GM21367 (cell line): ENCODE results near the gene FCN2.

Experiments
- ATAC-seq: cut with Tn5 transposase; IDR thresholded peaks from one replicate; pipeline ENCODE4 v1.9.1; 2021; ENCODE audit not compliant: unreplicated experiment

Gene FCN2

GRCh38 chr9:134887686-134888602 is 7.3 kb downstream of the FCN2 start:
- ATAC-seq = no peak

- ATAC-seq = no peak
Observed at GRCh38 chr9:134888603-134889190, 8.1 kb downstream of the FCN2 start.

- ATAC-seq = no peak
Observed at GRCh38 chr9:134889386-134890154, 9.0 kb downstream of the FCN2 start.

DNA sequence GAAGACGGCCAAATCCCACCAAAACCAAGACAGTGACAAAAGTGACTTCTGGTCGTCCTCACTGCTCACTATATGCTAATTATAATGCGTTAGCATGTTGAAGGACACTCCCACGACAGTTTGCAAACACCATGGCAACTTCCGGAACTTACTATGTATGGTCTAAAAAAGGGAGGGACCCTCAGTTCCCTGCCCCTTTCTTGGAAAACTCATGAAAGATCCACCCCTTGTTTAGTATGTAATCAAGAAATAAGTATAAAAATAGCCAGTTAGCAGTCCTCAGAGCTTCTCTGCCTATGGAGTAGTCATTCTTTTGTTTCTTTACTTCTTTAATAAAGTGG is 9.5 kb downstream of the FCN2 start:
- no peak for ATAC-seq

DNA sequence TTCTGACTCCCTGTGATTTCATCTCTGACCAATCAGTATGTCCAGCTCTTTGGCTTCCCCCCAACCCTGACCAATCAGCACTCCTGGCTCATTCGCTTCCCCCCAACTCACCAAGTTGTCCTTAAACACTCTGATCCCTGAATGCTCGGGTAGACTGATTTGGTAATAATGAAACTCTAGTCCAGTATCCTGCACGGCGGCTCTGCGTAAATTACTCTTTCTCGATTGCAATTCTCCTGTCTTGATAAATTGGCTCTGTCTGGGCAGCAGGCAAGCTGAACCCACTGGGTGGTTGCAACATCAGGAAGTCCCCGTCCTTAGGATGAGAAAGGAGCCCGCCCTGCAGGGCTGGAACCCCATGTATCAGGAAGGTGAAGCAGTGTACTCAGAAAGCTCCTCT is 10.4 kb downstream of the FCN2 start:
- no peak for ATAC-seq

GRCh38 chr9:134891713-134892112 is 11.1 kb downstream of the FCN2 start:
- ATAC-seq = no peak

- ATAC-seq = no peak
Observed at GRCh38 chr9:134892221-134892620, 11.6 kb downstream of the FCN2 start.

DNA sequence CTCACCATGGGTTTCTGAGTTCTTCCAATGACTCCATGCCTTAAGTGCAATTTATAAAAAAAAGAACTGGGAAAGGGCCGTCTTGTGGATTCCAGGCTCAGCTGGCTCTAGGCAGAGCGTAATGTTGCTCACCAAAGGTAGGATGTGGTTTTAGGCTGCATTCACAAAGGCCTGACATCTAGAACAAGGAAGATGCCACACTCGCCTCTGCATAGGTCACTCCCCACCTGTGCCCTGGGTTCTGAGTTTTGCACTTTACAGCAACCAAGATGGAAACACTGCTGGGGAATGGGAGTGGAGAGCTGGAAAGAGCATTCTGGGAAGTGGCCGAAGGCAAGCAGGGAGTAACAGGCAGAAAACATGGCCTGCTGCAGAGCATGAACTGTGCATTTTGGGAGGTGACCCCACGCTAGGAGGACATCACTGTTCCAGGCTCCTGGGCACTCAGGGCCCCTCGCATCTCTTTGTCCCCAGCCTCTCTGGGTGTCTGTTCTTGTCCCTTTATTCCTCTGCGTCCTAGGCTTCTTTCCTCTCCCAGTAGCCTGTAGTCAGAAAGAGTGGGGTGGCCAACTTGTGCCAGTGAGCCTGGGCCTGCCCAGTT is 12.3 kb downstream of the FCN2 start:
- ATAC-seq = no peak

DNA sequence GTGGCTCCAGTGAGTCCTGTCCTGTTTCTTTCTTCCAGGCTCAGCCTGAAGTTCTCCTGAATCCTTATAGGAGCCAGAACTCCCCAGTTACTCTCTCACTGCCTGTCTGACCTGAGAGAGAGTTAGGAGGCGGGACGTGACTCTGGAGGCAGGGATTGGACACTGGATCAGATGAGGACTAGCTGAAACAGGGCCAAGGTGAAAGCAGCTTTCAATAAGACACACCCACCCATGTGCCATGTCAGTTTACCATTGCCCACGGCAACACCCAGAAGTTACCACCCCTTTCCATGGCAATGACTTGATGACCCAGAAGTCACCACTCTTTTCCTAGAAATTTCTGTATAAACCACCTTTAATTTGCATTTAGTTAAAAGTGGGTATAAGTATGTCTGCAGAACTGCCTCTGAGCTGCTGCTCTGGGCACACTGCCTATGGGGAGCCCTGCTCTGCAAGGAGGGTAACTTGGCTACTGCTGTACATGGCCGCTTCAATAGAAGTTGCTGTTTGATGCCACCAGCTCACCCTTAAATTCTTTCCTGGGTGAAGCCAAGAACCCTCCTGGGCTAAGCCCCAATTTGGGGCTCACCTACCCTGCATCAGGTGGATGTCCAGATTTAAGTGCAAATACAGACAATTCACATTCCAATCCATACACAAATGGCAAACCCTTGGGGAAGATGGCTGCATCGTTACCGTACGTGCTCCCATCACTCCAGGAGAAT is 13.7 kb downstream of the FCN2 start:
- ATAC-seq = no peak

DNA sequence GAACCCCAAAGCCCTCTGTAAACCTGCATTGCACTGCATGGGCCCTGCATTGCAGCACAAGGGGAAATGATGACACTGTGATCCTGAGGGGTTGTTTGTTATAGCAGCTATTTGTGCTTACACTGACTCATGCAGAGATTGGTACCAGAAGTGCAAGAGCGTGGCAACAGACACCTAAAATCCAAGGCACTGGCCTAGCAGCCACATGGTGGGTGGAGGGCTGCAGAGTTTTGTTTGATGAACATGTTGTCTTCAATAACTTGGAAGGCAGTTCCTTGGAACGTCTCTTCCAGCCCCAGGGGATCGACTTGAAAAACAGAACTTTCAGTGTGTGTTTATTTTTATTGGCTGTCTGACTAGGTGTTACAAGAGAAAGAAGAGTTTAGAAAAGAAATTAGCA is 14.5 kb downstream of the FCN2 start:
- no peak for ATAC-seq

DNA sequence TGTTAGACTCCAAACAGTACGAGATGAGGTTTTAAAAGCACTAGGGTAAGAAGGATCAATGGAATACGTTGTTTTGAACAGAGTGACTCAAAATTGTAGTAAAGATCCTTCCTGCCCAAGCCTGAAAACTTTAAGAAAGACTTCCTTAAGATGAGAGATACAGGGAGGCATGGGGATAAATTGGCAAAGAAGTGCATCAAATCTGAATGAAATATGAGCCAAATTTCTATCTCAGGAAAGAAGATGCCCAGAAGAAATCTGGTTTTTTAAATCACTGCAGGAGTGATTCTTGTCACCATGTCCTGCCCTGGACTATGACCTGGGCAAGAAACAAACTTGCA is 14.9 kb downstream of the FCN2 start:
- no peak for ATAC-seq

DNA sequence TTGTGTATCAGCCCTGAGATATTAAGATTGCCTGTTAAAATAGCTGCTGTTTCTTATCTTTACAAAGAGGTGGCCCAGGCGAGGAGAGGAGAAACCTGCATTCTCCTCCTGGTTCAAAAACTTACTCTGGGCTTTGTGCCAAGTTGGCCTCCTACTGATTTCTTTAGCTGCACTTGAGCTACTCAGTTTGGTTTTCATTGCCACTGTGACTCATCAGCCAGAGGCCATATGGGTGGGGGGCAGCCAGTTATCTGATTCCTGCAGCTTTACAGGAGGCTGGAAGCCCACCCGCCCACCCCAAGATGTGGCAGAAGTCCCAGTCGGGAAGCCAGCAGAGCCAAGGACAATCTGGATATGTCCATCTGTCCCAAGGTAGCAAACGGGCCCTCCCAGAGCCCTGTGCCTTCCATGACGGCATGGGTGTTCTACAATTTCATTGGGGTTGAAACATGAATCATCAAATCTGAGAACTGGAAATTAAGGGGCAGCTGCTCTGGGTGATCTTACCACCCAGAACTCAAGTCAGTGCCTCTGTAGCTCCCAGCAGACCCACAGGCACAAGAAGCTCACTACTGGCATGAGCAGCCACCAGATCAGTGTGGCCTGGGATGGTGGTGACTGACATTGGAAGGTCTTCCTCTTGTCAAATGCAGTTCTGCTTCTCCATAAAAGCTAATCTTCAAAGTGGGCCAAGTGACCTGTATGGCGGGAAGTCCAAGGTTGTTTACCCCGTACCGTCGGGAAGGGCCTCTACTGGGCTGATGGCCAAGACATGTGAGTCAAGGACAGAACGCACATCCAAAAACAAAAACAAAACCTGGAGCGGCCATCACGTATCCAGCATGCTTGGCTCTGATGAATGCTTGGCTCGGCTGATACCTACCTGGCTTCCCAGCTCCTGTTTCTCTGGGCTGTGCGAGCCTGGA is 15.6 kb downstream of the FCN2 start:
- ATAC-seq = no peak

DNA sequence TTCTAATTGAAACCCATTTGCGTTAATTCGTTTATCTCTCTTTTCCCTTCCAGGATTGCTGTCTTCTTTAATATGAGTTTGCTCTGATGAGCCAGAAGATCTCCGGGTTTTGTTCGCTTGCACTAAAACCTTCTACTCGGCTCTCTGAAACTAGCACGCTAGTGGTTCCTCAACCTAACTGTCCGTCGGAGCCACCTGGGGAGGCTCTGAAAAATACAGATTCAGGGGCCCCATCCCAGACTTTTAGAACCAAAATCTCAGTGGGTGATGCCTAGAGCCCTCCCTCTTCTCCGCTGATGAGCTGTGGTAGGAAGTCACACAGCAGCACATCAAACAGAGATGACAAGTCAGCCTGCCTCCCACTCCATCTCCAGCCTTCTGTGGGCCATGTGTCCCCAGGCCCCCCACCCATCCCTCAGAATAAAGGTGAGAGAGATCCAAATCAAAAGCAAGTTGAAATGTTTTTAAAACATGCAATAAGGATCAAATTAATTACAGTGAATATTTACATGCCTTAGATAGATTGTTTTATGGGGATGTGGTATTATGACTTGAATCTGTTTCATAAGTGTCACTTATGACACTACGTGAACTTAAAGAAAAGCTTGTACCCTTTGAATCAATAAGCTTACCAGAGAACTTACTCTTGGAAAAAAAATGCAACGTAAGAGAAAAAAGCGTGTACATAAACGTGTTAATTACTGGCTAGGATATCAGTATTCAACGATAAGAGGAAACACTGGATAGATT is 16.4 kb downstream of the FCN2 start:
- ATAC-seq = no peak

GRCh38 chr9:134897584-134898170 is 17.1 kb downstream of the FCN2 start:
- ATAC-seq = no peak

DNA sequence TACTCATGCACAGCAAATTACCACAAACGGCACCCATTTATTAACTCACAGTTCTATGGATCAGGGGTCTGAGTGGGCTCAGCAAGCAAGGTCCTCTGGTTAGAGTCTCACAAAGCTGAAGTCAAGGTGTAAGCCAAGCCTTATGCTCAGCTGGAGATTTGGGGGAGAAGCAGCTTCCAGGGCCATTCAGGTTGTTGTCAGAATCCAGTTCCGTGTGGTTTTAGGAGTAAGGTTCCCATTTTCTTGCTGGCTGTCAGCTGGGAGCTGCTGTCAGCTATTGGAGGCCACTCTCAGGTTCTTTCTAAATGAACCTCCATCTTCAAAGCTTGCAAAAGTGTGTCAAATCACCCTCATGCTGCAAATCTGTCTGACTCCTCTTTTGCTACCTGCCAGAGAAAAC is 17.7 kb downstream of the FCN2 start:
- ATAC-seq = no peak

DNA sequence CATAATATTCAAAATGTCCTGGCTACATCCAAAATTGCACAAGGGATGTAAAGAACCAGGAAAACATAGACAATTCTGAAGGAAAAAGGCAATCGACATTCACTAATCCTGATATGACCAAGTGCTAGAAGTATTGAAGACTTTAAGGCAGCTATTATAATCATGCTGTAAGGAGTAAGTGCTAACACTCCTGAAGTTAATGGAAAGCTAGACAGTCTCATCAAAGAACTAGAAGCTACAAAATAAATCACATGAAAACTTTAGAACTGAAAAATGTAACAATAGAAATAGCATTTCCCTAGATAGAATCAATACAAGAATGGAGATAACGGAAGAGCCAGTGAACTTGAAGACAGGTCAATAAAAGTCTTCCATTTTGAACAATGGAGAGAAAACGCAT is 18.6 kb downstream of the FCN2 start:
- no peak for ATAC-seq

DNA sequence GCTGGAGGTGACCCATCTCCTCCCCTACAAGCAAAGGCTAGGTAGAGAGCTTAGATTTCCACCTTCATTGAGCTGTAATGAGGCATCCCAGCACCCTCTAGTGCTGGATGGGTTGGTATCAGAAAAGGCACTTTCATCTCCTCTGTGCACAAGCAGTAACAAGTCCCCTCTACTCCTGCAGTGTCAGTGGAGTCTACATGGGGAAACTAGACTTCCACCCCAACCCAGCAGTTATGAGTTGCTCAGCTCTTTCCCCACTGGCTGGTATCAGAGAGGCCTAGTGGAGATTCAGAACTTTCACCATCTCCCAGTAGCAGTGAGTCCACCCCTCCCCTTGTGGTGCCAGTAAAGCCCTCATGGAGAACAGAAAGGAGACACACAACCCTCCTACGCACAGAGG is 19.2 kb downstream of the FCN2 start:
- ATAC-seq = no peak

GRCh38 chr9:134902936-134903335 is 22.3 kb downstream of the FCN2 start:
- no peak for ATAC-seq
